HCT116 (cell line): ENCODE results near the gene TMED10. TPM values are rescaled to one million over a fixed set of nuclear protein-coding genes. Genes with fewer than 3 reads are reported as not detected.
A peak's percentile ranks its signal among the peaks of the same experiment; 100 is the strongest.

Experiments
- ATAC-seq: fragments of 200-7000 bp; cut with Tn5 transposase; 2 replicates; pipeline ENCODE4 v1.9.1; 2020; ENCODE audit warnings: mild to moderate bottlenecking, moderate library complexity
- BruUV-seq: library from RNA; stranded (reverse); fragments of 400-500 nt; replicated peaks from 2 replicates; lab custom pipeline; 2021; lab: Mats Ljungman, UMichigan
- CTCF ChIA-PET: fragments of 300-600 bp; sonication (Branson Sonifier 250); formaldehyde crosslinking; loops from one replicate; lab custom pipeline; 2021; ENCODE audit warnings: antibody characterized with exemption; lab: Charles Lee
- POLR2A ChIA-PET: fragments of 300-600, 350-600 bp; sonication (Branson Sonifier 250); formaldehyde crosslinking; loops from one replicate; lab custom pipeline; 2021; ENCODE audit warnings: antibody characterized with exemption; lab: Charles Lee
- RAD21 ChIA-PET, 2 experiments: fragments of 300-600 bp; sonication (Branson Sonifier 250); formaldehyde crosslinking; loops; one replicate each; lab custom pipeline; 2023; ENCODE audit warnings: low total read pairs in 2 of 2; ENCODE audit not compliant: uncharacterized antibody in 2 of 2, unreplicated experiment in 2 of 2, low non-redundant PET in 1 of 2; lab: Charles Lee
- DNase-seq: peaks from one replicate; pipeline ENCODE4 v3.0.0-alpha.2; 2010; ENCODE audit warnings: low read depth, low spot score
- H2AFZ ChIP-seq: fragments of 200-600 bp; shearing (Covaris generic), sonication (generic); 2 replicates; pipeline ENCODE4 v1.6.1; 2017; ENCODE audit warnings: low read depth, mixed run types, mixed read lengths, antibody characterized with exemption, low read length; ENCODE audit not compliant: poor library complexity, severe bottlenecking
- H3K27ac ChIP-seq: 2 replicates; pipeline ENCODE4 v1.5.1; 2012; ENCODE audit warnings: low read depth, low read length
- H3K27me3 ChIP-seq: fragments of 200-600 bp; sonication (generic); 2 replicates; pipeline ENCODE4 v1.6.1; 2016; ENCODE audit warnings: mixed run types, low read length, mixed read lengths; ENCODE audit not compliant: insufficient read depth
- H3K36me3 ChIP-seq, 2 experiments: fragments of 200-500 bp in 1 of 2; fragments of 200-600 bp in 1 of 2; sonication (Bioruptor generic) in 1 of 2; sonication (generic) in 1 of 2; 2 replicates each; pipeline versions ENCODE4 v1.5.1 to v1.6.1; 2014 to 2016; ENCODE audit warnings: low read length in 2 of 2, inconsistent platforms in 1 of 2, mixed read lengths in 1 of 2, mixed run types in 1 of 2; ENCODE audit not compliant: insufficient read depth in 2 of 2, control insufficient read depth in 1 of 2
- H3K4me1 ChIP-seq, 2 experiments: fragments of 200-600 bp in 1 of 2; sonication (generic) in 1 of 2; 2 replicates each; pipeline versions ENCODE4 v1.5.1 to v1.6.1; 2012 to 2017; ENCODE audit warnings: low read length in 2 of 2, inconsistent platforms in 1 of 2, mild to moderate bottlenecking in 1 of 2, mixed read lengths in 1 of 2, mixed run types in 1 of 2, moderate library complexity in 1 of 2; ENCODE audit not compliant: insufficient read depth in 2 of 2, control insufficient read depth in 1 of 2
- H3K4me2 ChIP-seq: fragments of 200-600 bp; sonication (generic); 2 replicates; pipeline ENCODE4 v1.6.1; 2017; ENCODE audit warnings: mixed run types, low read length, mixed read lengths
- H3K4me3 ChIP-seq, 2 experiments: fragments of 200-600 bp in 1 of 2; sonication (generic) in 1 of 2; replicated peaks in 1 of 2; 2 replicates each; pipeline ENCODE4 v1.5.1; 2011 to 2016; ENCODE audit warnings: low read length in 2 of 2, control low read depth in 1 of 2, low read depth in 1 of 2, mild to moderate bottlenecking in 1 of 2, mixed read lengths in 1 of 2, mixed run types in 1 of 2
- H3K79me2 ChIP-seq: fragments of 200-600 bp; sonication (generic); 2 replicates; pipeline ENCODE4 v1.6.1; 2017; ENCODE audit warnings: mild to moderate bottlenecking, mixed run types, low read length, moderate library complexity, mixed read lengths; ENCODE audit not compliant: insufficient read depth
- H3K9ac ChIP-seq: fragments of 200-600 bp; sonication (generic); 2 replicates; pipeline ENCODE4 v1.6.1; 2016; ENCODE audit warnings: low read length, mixed read lengths
- H3K9me2 ChIP-seq: fragments of 200-600 bp; sonication (generic), shearing (Covaris generic); 2 replicates; pipeline ENCODE4 v1.6.1; 2017; ENCODE audit warnings: mixed run types, mild to moderate bottlenecking, moderate library complexity; ENCODE audit not compliant: insufficient read depth
- H3K9me3 ChIP-seq, 2 experiments: fragments of 200-500 bp in 1 of 2; fragments of 200-600 bp in 1 of 2; sonication (Bioruptor generic) in 1 of 2; sonication (generic) in 1 of 2; 2 replicates each; pipeline ENCODE4 v1.6.1; 2014 to 2017; ENCODE audit warnings: low read length in 2 of 2, mixed read lengths in 2 of 2, inconsistent platforms in 1 of 2, low read depth in 1 of 2, mild to moderate bottlenecking in 1 of 2, mixed run types in 1 of 2, moderate library complexity in 1 of 2; ENCODE audit not compliant: control insufficient read depth in 1 of 2, insufficient read depth in 1 of 2
- H4K20me1 ChIP-seq: fragments of 200-600 bp; sonication (generic), shearing (Covaris generic); 2 replicates; pipeline ENCODE4 v1.6.1; 2017; ENCODE audit warnings: mixed run types, mild to moderate bottlenecking, moderate library complexity; ENCODE audit not compliant: insufficient read depth
- ATF3 ChIP-seq: IDR thresholded peaks from 2 replicates; pipeline ENCODE4 v1.6.1; 2012
- CTCF ChIP-seq, 3 experiments: fragments of 200-600 bp in 1 of 3; sonication (generic) in 1 of 3; IDR thresholded peaks in 2 of 3; conservative IDR thresholded peaks in 1 of 3; 2 replicates each; pipeline ENCODE4 v1.5.1; 2012 to 2017; ENCODE audit warnings: low read depth in 2 of 3, low read length in 2 of 3, antibody characterized with exemption in 1 of 3, borderline replicate concordance in 1 of 3, control low read depth in 1 of 3, mild to moderate bottlenecking in 1 of 3, mixed read lengths in 1 of 3, mixed run types in 1 of 3, moderate library complexity in 1 of 3; ENCODE audit not compliant: insufficient read depth in 1 of 3
- EGR1 ChIP-seq: IDR thresholded peaks from 2 replicates; pipeline ENCODE4 v1.6.1; 2012; ENCODE audit warnings: low read depth
- ELF1 ChIP-seq: IDR thresholded peaks from 2 replicates; pipeline ENCODE4 v1.6.1; 2012; ENCODE audit warnings: low read depth, borderline replicate concordance
- EZH2 ChIP-seq: fragments of 200-600 bp; sonication (generic); IDR thresholded peaks from 2 replicates; pipeline ENCODE4 v1.6.1; 2017; ENCODE audit warnings: antibody characterized with exemption, mixed run types
- EZH2phosphoT487 ChIP-seq: fragments of 200-600 bp; IDR thresholded peaks from 2 replicates; pipeline ENCODE4 v1.6.1; 2018; ENCODE audit warnings: antibody characterized with exemption, borderline replicate concordance
- FOSL1 ChIP-seq: IDR thresholded peaks from 2 replicates; pipeline ENCODE4 v1.6.1; 2012; ENCODE audit warnings: low read depth
- JUND ChIP-seq: IDR thresholded peaks from 2 replicates; pipeline ENCODE4 v1.6.1; 2012
- MAX ChIP-seq: IDR thresholded peaks from 2 replicates; pipeline ENCODE4 v1.6.1; 2012
- POLR2A ChIP-seq: IDR thresholded peaks from 2 replicates; pipeline ENCODE4 v1.7.0; 2011; ENCODE audit warnings: borderline replicate concordance; ENCODE audit not compliant: insufficient read depth, insufficient read length; ENCODE audit errors: extremely low read depth
- POLR2AphosphoS5 ChIP-seq: IDR thresholded peaks from 2 replicates; pipeline ENCODE4 v1.6.1; 2011; ENCODE audit warnings: mild to moderate bottlenecking, low read depth, low read length, moderate library complexity
- REST ChIP-seq: IDR thresholded peaks from 2 replicates; pipeline ENCODE4 v1.6.1; 2012; ENCODE audit warnings: low read depth
- SIN3A ChIP-seq: IDR thresholded peaks from 2 replicates; pipeline ENCODE4 v1.6.1; 2012; ENCODE audit warnings: low read depth
- SP1 ChIP-seq: IDR thresholded peaks from 2 replicates; pipeline ENCODE4 v1.6.1; 2012; ENCODE audit warnings: low read depth
- SRF ChIP-seq: IDR thresholded peaks from 2 replicates; pipeline ENCODE4 v1.6.1; 2012; ENCODE audit warnings: low read depth
- TCF7L2 ChIP-seq: IDR thresholded peaks from 2 replicates; pipeline ENCODE4 v1.7.0; 2011; ENCODE audit warnings: borderline replicate concordance, inconsistent platforms; ENCODE audit not compliant: insufficient read depth, insufficient read length; ENCODE audit errors: extremely low read depth
- YY1 ChIP-seq: IDR thresholded peaks from 2 replicates; pipeline ENCODE4 v1.6.1; 2011; ENCODE audit warnings: low read length, low read depth, moderate library complexity, mild to moderate bottlenecking; ENCODE audit not compliant: insufficient replicate concordance; ENCODE audit errors: extremely low read depth
- ZBTB33 ChIP-seq: IDR thresholded peaks from 2 replicates; pipeline ENCODE4 v1.6.1; 2011; ENCODE audit warnings: mild to moderate bottlenecking, low read length, moderate library complexity; ENCODE audit not compliant: insufficient replicate concordance; ENCODE audit errors: extremely low read depth
- ZFX ChIP-seq: fragments of 450-650 bp; IDR thresholded peaks from 2 replicates; pipeline ENCODE4 v1.6.1; 2017
- ZNF274 ChIP-seq: fragments of 200-500 bp; sonication (Bioruptor generic); IDR thresholded peaks from 2 replicates; pipeline ENCODE4 v1.6.1; 2014; ENCODE audit warnings: mild to moderate bottlenecking, low read depth, low read length, inconsistent platforms
- intact Hi-C: fragments of 100-400 bp; cut with micrococcal nuclease; formaldehyde crosslinking; loops from 2 replicates; pipeline ENCODE4 v1.10.0; 2022
- total RNA-seq: library from RNA; stranded (reverse); gene quantifications from one replicate; pipeline ENCODE4 v1.2.1, GENCODE V29; 2021; ENCODE audit not compliant: unreplicated experiment

TMED10 gene
- total RNA-seq, 1 experiment from 2014 or later = 303 TPM

- no TSS peak for BruUV-seq
- POLR2A ChIA-PET = no interaction called here
- H3K27me3 ChIP-seq = no peaks in the 10 kb centered on the region
- peak overlapping the region; percentile 22 for H3K9ac ChIP-seq
- H4K20me1 ChIP-seq = no peaks in the 10 kb centered on the region
- DNase-seq (peak; percentile 46), ATAC-seq (peak; percentile 23; the same call in 1 of the 2 replicates)
- H3K9me3 ChIP-seq = no peaks in the 10 kb centered on the region
- H3K4me1 ChIP-seq = peaks cover 33 to 41% of the 10 kb centered on the region in 2 experiments
- peaks cover 34% of the 10 kb centered on the region for H3K79me2 ChIP-seq
- intact Hi-C loops = no loop called here
- no peaks in the 10 kb centered on the region for H3K9me2 ChIP-seq
- no peak overlapping the region for H2AFZ ChIP-seq
- CTCF ChIA-PET = interaction anchor here (0.8 to 1.3 kb wide), 2 partner anchors 172 to 179 kb away, joined by 3 to 6 read pairs; no protein-coding TSS in a partner anchor
- RAD21 ChIA-PET = interaction anchor here in 1 of 2 experiments (0.6 kb wide), 1 partner anchor 630 kb away, joined by 5 read pairs; the partner anchor contains the start of gene ISCA2
- H3K36me3 ChIP-seq = peaks cover under 1 to 9% of the 10 kb centered on the region in 2 experiments; a peak in 3 of 4 replicates
- peak overlapping the region; percentile 42; the same call in 1 of the 2 replicates for H3K27ac ChIP-seq
- peak overlapping the region in 1 of 2 experiments; percentile 25; a peak in 1 of 4 replicates for H3K4me3 ChIP-seq
- H3K4me2 ChIP-seq = peak overlapping the region; percentile 93
- TF ChIP-seq JUND (peak; percentile 58), TCF7L2 (no peak), ATF3 (no peak), SP1 (peak; percentile 32; the same call in 1 of the 2 replicates), ELF1 (no peak), POLR2AphosphoS5 (peak; percentile 38; the same call in 1 of the 2 replicates), REST (no peak), EGR1 (no peak), MAX (peak; percentile 38; the same call in 1 of the 2 replicates), FOSL1 (0 out of 2 replicates have a peak, but pooled peaks have one; percentile 34), ZNF274 (no peak), CTCF (IDR thresholded peaks at IDR 0.05 in 2 of 3, conservative IDR thresholded peaks at IDR 0.05 in 1 of 3; ENCODE audit: borderline replicate concordance in 1 of 3, insufficient read depth in 1 of 3, low read depth in 2 of 3, low read length in 2 of 3) (no peak), POLR2A (no peak), EZH2phosphoT487 (no peak), SIN3A (0 out of 2 replicates have a peak, but pooled peaks have one; percentile 40), ZBTB33 (no peak), EZH2 (no peak), SRF (no peak), YY1 (no peak), ZFX (no peak)
Observed at GRCh38 chr14:75123991-75124390, 52.4 kb downstream of the TMED10 start.
